GM19035 (cell line): Measurements from ENCODE around the gene IL1RL1.

Source experiments
- ATAC-seq: cut with Tn5 transposase; IDR thresholded peaks from one replicate; pipeline ENCODE4 v1.9.1; 2021; ENCODE audit not compliant: unreplicated experiment

IL1RL1 gene

GRCh38 chr2:102334486-102334885, 23.1 kb downstream of the IL1RL1 start:
- no peak for ATAC-seq

- ATAC-seq, result no peak
Observed at GRCh38 chr2:102335871-102336366, 24.6 kb downstream of the IL1RL1 start.

GRCh38 chr2:102336502-102336945, 25.2 kb downstream of the IL1RL1 start:
- ATAC-seq, result no peak

- ATAC-seq, result no peak
Observed at GRCh38 chr2:102337012-102337411, 25.6 kb downstream of the IL1RL1 start.

GRCh38 chr2:102337481-102338386, 26.4 kb downstream of the IL1RL1 start:
- ATAC-seq, result no peak

- ATAC-seq, result no peak
Observed at GRCh38 chr2:102340778-102341177, 29.4 kb downstream of the IL1RL1 start.

- ATAC-seq, result no peak
Observed at GRCh38 chr2:102342888-102343287, 31.5 kb downstream of the IL1RL1 start.

GRCh38 chr2:102344397-102344796, 33.0 kb downstream of the IL1RL1 start:
- no peak for ATAC-seq

- ATAC-seq, result no peak
Observed at GRCh38 chr2:102345329-102345920, 34.1 kb downstream of the IL1RL1 start.

GRCh38 chr2:102346381-102347130, 35.2 kb downstream of the IL1RL1 start:
- no peak for ATAC-seq

GRCh38 chr2:102350137-102350793, 38.9 kb downstream of the IL1RL1 start:
- no peak for ATAC-seq

- ATAC-seq, result peak; percentile 89
Observed at GRCh38 chr2:102355526-102356380, 44.4 kb downstream of the IL1RL1 start, which contains the start of gene IL18R1. TSS of gene IL18R1 (plus strand) at chr2:102355796. CDS start at chr2:102362661, 6,865 bp downstream.

GRCh38 chr2:102356381-102356712, 45.0 kb downstream of the IL1RL1 start:
- peak; percentile 7 for ATAC-seq

- no peak for ATAC-seq
Observed at GRCh38 chr2:102356741-102357140, 45.4 kb downstream of the IL1RL1 start.

- no peak for ATAC-seq
Observed at GRCh38 chr2:102357937-102358336, 46.6 kb downstream of the IL1RL1 start.

GRCh38 chr2:102358496-102358895, 47.1 kb downstream of the IL1RL1 start:
- no peak for ATAC-seq

GRCh38 chr2:102359527-102359926, 48.2 kb downstream of the IL1RL1 start:
- ATAC-seq, result no peak

- ATAC-seq, result no peak
Observed at GRCh38 chr2:102361632-102362241, 50.4 kb downstream of the IL1RL1 start.

- ATAC-seq, result no peak
Observed at GRCh38 chr2:102365763-102366162, 54.4 kb downstream of the IL1RL1 start.
